ENCODE measurements around the gene RPS2. TPM values are rescaled to one million over a fixed set of nuclear protein-coding genes. Genes with fewer than 3 reads are reported as not detected.

The RPS2 gene
- polyA plus RNA-seq, 1 of the 3 experiments (the other 2 are of a cell fraction): 6,384 TPM

- DNase-seq: no peak
- H2AFZ ChIP-seq (ENCODE audit: low read depth): no peak overlapping the region
- H3K4me1 ChIP-seq (ENCODE audit: control insufficient read depth in 1 of 2, insufficient read depth in 2 of 2, low read depth in 1 of 2, low read length in 1 of 2): peaks cover 0 to 47% of the 10 kb centered on the region in 2 experiments; a peak in 1 of 4 replicates
- peaks cover 36% of the 10 kb centered on the region for H3F3A ChIP-seq (replicated peaks; ENCODE audit: insufficient read depth)
- no peaks in the 10 kb centered on the region for H3K9me3 ChIP-seq
- no peak overlapping the region for H3K4me3 ChIP-seq (ENCODE audit: low read depth in 2 of 2, low read length in 1 of 2)
- H3K9me2 ChIP-seq: no peaks in the 10 kb centered on the region
- WGBS (ENCODE audit: low lambda C conversion rate): 38% methylated on average over 6 of the region's 6 CpGs
- ChIA-PET CTCF (interaction anchor here (1.1 to 1.8 kb wide), 3 partner anchors 32 to 97 kb away, joined by 3 to 6 read pairs (median 4); partner anchors contain the start of gene MEIOB), POLR2A (interaction anchor here (0.7 to 2.6 kb wide), 3 partner anchors 9 to 229 kb away, joined by 3 to 10 read pairs (median 5); partner anchors contain the start of gene MSRB1)
- peaks cover 38% of the 10 kb centered on the region for H4K20me1 ChIP-seq (ENCODE audit: insufficient read depth)
- H3K27ac ChIP-seq (ENCODE audit: low read depth in 2 of 2, low read length in 1 of 2): peak overlapping the region; percentile 19 to 20; a peak in 2 of 4 replicates
- H3K36me3 ChIP-seq (replicated peaks in 1 of 2; ENCODE audit: control insufficient read depth in 1 of 2, insufficient read depth in 2 of 2, low read length in 1 of 2): peaks cover 19 to 24% of the 10 kb centered on the region in 2 experiments
- TF ChIP-seq IRF3 (IDR thresholded peaks at IDR 0.05; ENCODE audit: low read depth, low read length): no peak
- TF ChIP-seq SIN3A (IDR thresholded peaks at IDR 0.05; ENCODE audit: borderline replicate concordance, low read depth, low read length): peak; percentile 12; the same call in 1 of the 2 replicates
- H3K4me2 ChIP-seq: peak overlapping the region; percentile 90; the same call in 1 of the 2 replicates
- no peak overlapping the region for H3K9ac ChIP-seq
- H3K27me3 ChIP-seq (ENCODE audit: insufficient read depth): no peaks in the 10 kb centered on the region
- peaks cover 68% of the 10 kb centered on the region for H3K79me2 ChIP-seq (ENCODE audit: insufficient read depth)
Measured at GRCh38 chr16:1961651-1962067, 3.0 kb downstream of the RPS2 start.

- H3K9me3 ChIP-seq: no peaks in the 10 kb centered on the region
- CTCF ChIA-PET: interaction anchor here (0.8 to 1.8 kb wide), 5 partner anchors 31 to 97 kb away, joined by 3 to 6 read pairs (median 4); partner anchors contain the start of gene MEIOB
- no peak for DNase-seq
- WGBS (ENCODE audit: low lambda C conversion rate): 31% methylated on average over 18 of the region's 20 CpGs
- H4K20me1 ChIP-seq (ENCODE audit: insufficient read depth): peaks cover 38% of the 10 kb centered on the region
- no peaks in the 10 kb centered on the region for H3K27me3 ChIP-seq (ENCODE audit: insufficient read depth)
- peak overlapping the region; percentile 89; the same call in 1 of the 2 replicates for H3K9ac ChIP-seq
- H3K27ac ChIP-seq (ENCODE audit: low read depth in 2 of 2, low read length in 1 of 2): peak overlapping the region; percentile 28 to 67
- peak overlapping the region; percentile 58 to 86 for H3K4me3 ChIP-seq (ENCODE audit: low read depth in 2 of 2, low read length in 1 of 2)
- H3K79me2 ChIP-seq (ENCODE audit: insufficient read depth): peaks cover 61% of the 10 kb centered on the region
- peaks cover 0 to 46% of the 10 kb centered on the region in 2 experiments; a peak in 1 of 4 replicates for H3K4me1 ChIP-seq (ENCODE audit: control insufficient read depth in 1 of 2, insufficient read depth in 2 of 2, low read depth in 1 of 2, low read length in 1 of 2)
- TF ChIP-seq JUND (IDR thresholded peaks at IDR 0.05) (peak; percentile 15; the same call in 1 of the 2 replicates), REST (IDR thresholded peaks at IDR 0.05; ENCODE audit: low read depth, low read length) (0 out of 2 replicates have a peak, but pooled peaks have one; percentile 10), EP300 (IDR thresholded peaks at IDR 0.05; ENCODE audit: borderline replicate concordance in 1 of 2, low read depth in 1 of 2, low read length in 1 of 2) (no peak), POLR2AphosphoS5 (IDR thresholded peaks at IDR 0.05; ENCODE audit: low read depth, low read length) (peak; percentile 82), MAX (IDR thresholded peaks at IDR 0.05; ENCODE audit: low read depth) (no peak; the same call in 1 of the 2 replicates), ZBTB33 (IDR thresholded peaks at IDR 0.05; ENCODE audit: borderline replicate concordance, low read depth) (0 out of 2 replicates have a peak, but pooled peaks have one; percentile 28), PBX3 (IDR thresholded peaks at IDR 0.05) (peak; percentile 49; the same call in 1 of the 2 replicates), CHD2 (IDR thresholded peaks at IDR 0.05; ENCODE audit: low read length, partially characterized antibody) (peak; percentile 49), SIN3A (IDR thresholded peaks at IDR 0.05; ENCODE audit: borderline replicate concordance, low read depth, low read length) (peak; percentile 83), TCF12 (IDR thresholded peaks at IDR 0.05) (0 out of 2 replicates have a peak, but pooled peaks have one; percentile 5)
- peaks cover 36% of the 10 kb centered on the region for H3F3A ChIP-seq (replicated peaks; ENCODE audit: insufficient read depth)
- peaks cover 19 to 24% of the 10 kb centered on the region in 2 experiments for H3K36me3 ChIP-seq (replicated peaks in 1 of 2; ENCODE audit: control insufficient read depth in 1 of 2, insufficient read depth in 2 of 2, low read length in 1 of 2)
- H3K9me2 ChIP-seq: no peaks in the 10 kb centered on the region
- peak overlapping the region; percentile 76 for H3K4me2 ChIP-seq
- POLR2A ChIA-PET: interaction anchor here (0.7 to 2.6 kb wide), 5 partner anchors 10 to 86 kb away, joined by 3 to 10 read pairs (median 5); partner anchors contain the start of genes MSRB1, NTHL1 and TSC2
- no peak overlapping the region for H2AFZ ChIP-seq (ENCODE audit: low read depth)
Measured at GRCh38 chr16:1960665-1961630, 3.7 kb downstream of the RPS2 start.
